ENCODE results near the gene BLID. TPM values are rescaled to one million over a fixed set of nuclear protein-coding genes. Genes with fewer than 3 reads are reported as not detected.

The BLID gene
- total and polyA plus RNA-seq, 2 of the 8 experiments (the other 6 are each of a cell fraction or from before 2014, with no cell fraction given) = not detected

DNA sequence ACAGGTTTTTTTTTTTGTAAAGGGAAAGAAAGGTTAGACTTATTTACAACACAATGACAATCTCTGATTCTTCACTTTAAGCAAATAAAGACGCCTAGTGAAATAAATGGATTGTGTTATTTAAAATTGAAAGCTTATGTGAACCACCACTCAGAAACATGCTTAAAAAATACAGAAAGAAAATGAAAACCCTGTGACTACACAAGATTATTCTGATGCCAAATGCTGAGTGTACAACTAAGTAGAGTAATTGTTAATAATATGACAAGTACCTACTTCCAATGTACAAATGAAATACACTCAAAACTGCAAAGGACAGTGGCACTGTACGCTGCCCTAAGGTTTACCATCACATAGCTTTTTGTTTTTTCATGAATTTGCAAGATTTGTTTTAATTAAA, 1.0 kb downstream of the BLID start:
- Histone ChIP-seq H3K27me3 (replicated peaks in 1 of 4; ENCODE audit: control insufficient read depth in 3 of 4, extremely low read depth in 1 of 4, insufficient read depth in 3 of 4, low read length in 3 of 4) (no peaks in the 10 kb centered on the region; a peak in 1 of 7 replicates), H2AFZ (ENCODE audit: low read length) (no peak overlapping the region), H4K5ac (ENCODE audit: insufficient read length, low read depth, low read length) (no peak overlapping the region), H3K23me2 (ENCODE audit: low read depth, low read length) (no peaks in the 10 kb centered on the region), H4K20me1 (replicated peaks in 1 of 2; ENCODE audit: control insufficient read depth in 1 of 2, insufficient read depth in 2 of 2, low read length in 2 of 2) (no peaks in the 10 kb centered on the region), H2BK120ac (replicated peaks; ENCODE audit: low read depth, low read length) (no peak overlapping the region), H2AK5ac (ENCODE audit: low read depth, low read length) (no peak overlapping the region), H3K9ac (replicated peaks in 1 of 4; ENCODE audit: extremely low read depth in 1 of 4, low read depth in 3 of 4, low read length in 3 of 4) (no peak overlapping the region), H3K14ac (ENCODE audit: insufficient read length) (no peak overlapping the region), H3K36me3 (ENCODE audit: control insufficient read depth in 2 of 4, insufficient read depth in 4 of 4, low read length in 3 of 4) (no peaks in the 10 kb centered on the region), H3K56ac (replicated peaks; ENCODE audit: insufficient read length, low read depth, low read length) (no peak overlapping the region), H3K4me2 (ENCODE audit: insufficient read depth in 1 of 2, low read depth in 2 of 2, low read length in 2 of 2) (no peak overlapping the region), H3K79me2 (ENCODE audit: control insufficient read depth in 1 of 2, insufficient read depth in 2 of 2, low read length in 2 of 2) (no peaks in the 10 kb centered on the region), H2BK15ac (ENCODE audit: low read length) (no peak overlapping the region), H3K9me3 (ENCODE audit: insufficient read depth in 2 of 2, low read depth in 1 of 2, low read length in 1 of 2) (no peaks in the 10 kb centered on the region), H2BK5ac (ENCODE audit: low read depth, low read length) (no peak overlapping the region), H3K27ac (ENCODE audit: low read depth, low read length) (no peak overlapping the region), H3K18ac (ENCODE audit: extremely low read depth, low read length) (no peak overlapping the region), H4K8ac (ENCODE audit: extremely low read depth, insufficient read depth, low read length) (no peak overlapping the region), H3K79me1 (ENCODE audit: low read depth, low read length) (no peaks in the 10 kb centered on the region), H3K4ac (replicated peaks; ENCODE audit: insufficient read length, low read depth, low read length) (no peak overlapping the region), H3K23ac (ENCODE audit: insufficient read length) (no peak overlapping the region), H3K4me3 (ENCODE audit: extremely low read depth in 1 of 4, insufficient read depth in 2 of 4, low read depth in 3 of 4, low read length in 4 of 4) (no peak overlapping the region), H3K4me1 (replicated peaks in 1 of 4; ENCODE audit: control insufficient read depth in 3 of 4, insufficient read depth in 4 of 4, low read length in 3 of 4) (peaks cover 0 to 3% (median 0%) of the 10 kb centered on the region in 4 experiments; a peak in 1 of 7 replicates), H2BK20ac (ENCODE audit: low read length) (no peak overlapping the region), H4K91ac (replicated peaks; ENCODE audit: insufficient read length, low read length) (no peak overlapping the region), H2BK12ac (ENCODE audit: low read depth, low read length) (no peak overlapping the region)
- FAIRE-seq = no peak
- CTCF ChIA-PET (ENCODE audit: partially characterized antibody) = interaction anchor here (0.6 to 5.6 kb wide), 16 partner anchors 9 to 460 kb away, joined by 3 to 26 read pairs (median 4); no protein-coding TSS in a partner anchor
- WGBS, 2 experiments (ENCODE audit: extremely low coverage in 1 of 2, insufficient coverage in 1 of 2, insufficient read length in 1 of 2, insufficient replicate concordance in 2 of 2, low coverage in 1 of 2, low lambda C conversion rate in 2 of 2, missing lambda C conversion rate in 1 of 2) = 92% methylated on average over 2 of the region's 2 CpGs; no CpG with 5 or more reads in 1 of the 2 experiments
- POLR2A ChIA-PET (ENCODE audit: partially characterized antibody) = no interaction called here
- no peak for DNase-seq (ENCODE audit: low read depth in 1 of 2, low spot score in 2 of 2)
